ENCODE measurements around the gene NUP62CL. TPM values are rescaled to one million over a fixed set of nuclear protein-coding genes. Genes with fewer than 3 reads are reported as not detected.

NUP62CL gene
- total and polyA plus RNA-seq, 2 of the 13 experiments (the other 11 are each of a cell fraction or from before 2014, with no cell fraction given) = 4.2 to 5.8 TPM

GRCh38 chrX:107205770-107206696 lies at the start of gene NUP62CL, which contains the start of gene DNAAF6 (continued):
- no peak for TF ChIP-seq TBX2 (CRISPR knock-in tag; IDR thresholded peaks at IDR 0.05; ENCODE audit: borderline replicate concordance)
- TF ChIP-seq DBP (CRISPR knock-in tag; IDR thresholded peaks at IDR 0.05; ENCODE audit: not compliant biosample characterization) = no peak

- Histone ChIP-seq H3K27ac (ENCODE audit: extremely low read length, insufficient read depth, low read length) (no peak overlapping the region), H2AFZ (ENCODE audit: low read length) (no peak overlapping the region), H3K4me2 (ENCODE audit: low read depth, low read length) (no peak overlapping the region), H3K27me3 (ENCODE audit: control insufficient read depth in 1 of 2, insufficient read depth in 2 of 2, low read length in 2 of 2) (no peaks in the 10 kb centered on the region), H3K79me2 (ENCODE audit: insufficient read depth, low read length) (no peaks in the 10 kb centered on the region), H3K9me3 (ENCODE audit: low read length) (no peaks in the 10 kb centered on the region), H3K4me3 (replicated peaks in 1 of 3; ENCODE audit: insufficient read depth in 1 of 3, low read depth in 2 of 3, low read length in 3 of 3) (no peak overlapping the region), H3K36me3 (replicated peaks in 1 of 2; ENCODE audit: control insufficient read depth in 1 of 2, insufficient read depth in 2 of 2, low read length in 2 of 2) (no peaks in the 10 kb centered on the region), H3K9ac (ENCODE audit: insufficient read depth, low read depth, low read length) (no peak overlapping the region), H3K4me1 (ENCODE audit: insufficient read depth, low read length) (no peaks in the 10 kb centered on the region), H4K20me1 (ENCODE audit: insufficient read depth, low read length) (no peaks in the 10 kb centered on the region)
- ChIA-PET POLR2A (no interaction called here), CTCF (ENCODE audit: low intra/inter-chr PET ratio, low total read pairs) (no interaction called here)
- ATAC-seq (no peak), FAIRE-seq (no peak), DNase-seq (ENCODE audit: low spot score) (no peak)
- WGBS (ENCODE audit: low lambda C conversion rate) = 22% methylated on average over 2 of the region's 2 CpGs
- BruUV-seq (replicated peaks) = no TSS peak
- in situ Hi-C loops (cut with HindIII; ENCODE audit: extremely low pct_ligation_motif_present, low pct_unique_long_range_greater_than_20kb) (no loop called here), intact Hi-C loops (cut with micrococcal nuclease; ENCODE audit: unreplicated experiment) (loop anchor here (5.0 kb wide), 1 partner anchor 374 kb away; no protein-coding TSS in a partner anchor)
- TF ChIP-seq ZEB1 (IDR thresholded peaks at IDR 0.05; ENCODE audit: insufficient replicate concordance, low read depth) (no peak), RFXANK (CRISPR knock-in tag; IDR thresholded peaks at IDR 0.05) (no peak), ZNF616 (CRISPR knock-in tag; IDR thresholded peaks at IDR 0.05; ENCODE audit: low read depth) (no peak), POLR2AphosphoS2 (IDR thresholded peaks at IDR 0.05; ENCODE audit: low read depth, low read length) (no peak), MAZ (IDR thresholded peaks at IDR 0.05; ENCODE audit: borderline replicate concordance, low read depth, low read length) (no peak), MAZ (CRISPR knock-in tag; IDR thresholded peaks at IDR 0.05; ENCODE audit: low read depth) (no peak), NCOA5 (CRISPR knock-in tag; IDR thresholded peaks at IDR 0.05) (no peak), ZNF34 (CRISPR knock-in tag; IDR thresholded peaks at IDR 0.05; ENCODE audit: borderline replicate concordance) (no peak), CBFB (CRISPR knock-in tag; IDR thresholded peaks at IDR 0.05) (no peak), ZNF883 (CRISPR knock-in tag; IDR thresholded peaks at IDR 0.05; ENCODE audit: not compliant biosample characterization) (no peak), DR1 (CRISPR knock-in tag; IDR thresholded peaks at IDR 0.05) (no peak), REL (CRISPR knock-in tag; conservative IDR thresholded peaks at IDR 0.05) (no peak), MLXIP (CRISPR knock-in tag; IDR thresholded peaks at IDR 0.05; ENCODE audit: borderline replicate concordance) (no peak), AGO1 (IDR thresholded peaks at IDR 0.05; ENCODE audit: low read depth, low read length, poor library complexity, severe bottlenecking) (no peak), ZNF460 (CRISPR knock-in tag; IDR thresholded peaks at IDR 0.05; ENCODE audit: borderline replicate concordance) (no peak)
These were observed 22.2 kb upstream of the NUP62CL start for GRCh38 chrX:107228486-107228819.

Data from HepG2 (cell line).